GM19455 (cell line): ENCODE measurements around the gene IMPDH1.

Experiments used
- ATAC-seq: cut with Tn5 transposase; IDR thresholded peaks from one replicate; pipeline ENCODE4 v1.9.1; 2021; ENCODE audit not compliant: unreplicated experiment

IMPDH1 gene

GRCh38 chr7:128406314-128407232 lies 3.2 kb downstream of the IMPDH1 start:
- ATAC-seq: no peak

GRCh38 chr7:128405471-128406313 lies 4.1 kb downstream of the IMPDH1 start:
- no peak for ATAC-seq

- no peak for ATAC-seq
These were observed 4.8 kb downstream of the IMPDH1 start for GRCh38 chr7:128404886-128405470.

GRCh38 chr7:128404143-128404681 lies 5.6 kb downstream of the IMPDH1 start:
- no peak for ATAC-seq

DNA sequence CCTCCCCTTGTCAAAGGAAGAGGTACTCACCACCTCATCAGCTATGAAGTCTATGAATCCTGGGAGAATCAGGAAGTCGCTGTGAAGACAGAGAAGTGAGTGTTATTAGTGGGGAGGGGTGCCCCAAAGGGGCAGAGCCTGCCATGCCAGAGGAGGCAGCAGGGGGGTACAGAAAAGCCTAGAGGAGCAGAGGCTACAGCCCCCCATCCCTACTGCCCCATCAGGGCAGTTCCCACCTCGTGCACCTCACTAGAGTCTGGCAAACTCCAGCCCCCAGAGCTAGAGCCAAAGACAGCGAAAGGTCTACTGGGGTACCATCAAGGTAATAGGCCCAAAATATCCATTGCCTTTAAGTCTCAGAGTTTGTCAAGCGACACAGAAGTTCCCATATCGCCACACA lies 6.1 kb downstream of the IMPDH1 start:
- no peak for ATAC-seq

DNA sequence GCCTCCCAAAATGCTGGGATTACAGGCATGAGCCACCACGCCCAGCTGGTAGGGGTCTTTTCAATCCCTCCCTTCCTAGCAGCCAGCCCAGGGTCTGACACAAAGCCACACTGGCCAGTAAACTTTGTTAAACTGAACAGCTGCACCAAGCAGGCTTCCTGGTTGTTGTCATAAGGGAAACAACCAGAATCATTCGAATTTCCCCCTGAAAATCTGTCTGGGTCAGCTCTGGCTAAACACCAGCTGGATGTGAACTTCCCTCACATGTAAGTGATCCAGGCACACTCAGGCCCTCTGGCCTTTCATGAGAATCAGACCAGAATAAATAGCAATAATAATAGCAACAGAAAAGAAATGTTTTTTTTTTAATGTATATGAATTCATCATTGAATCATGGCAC lies 7.4 kb downstream of the IMPDH1 start:
- ATAC-seq: no peak

- no peak for ATAC-seq
These were observed 9.2 kb downstream of the IMPDH1 start for GRCh38 chr7:128400566-128400965.

GRCh38 chr7:128399991-128400390 lies 9.8 kb downstream of the IMPDH1 start:
- no peak for ATAC-seq

DNA sequence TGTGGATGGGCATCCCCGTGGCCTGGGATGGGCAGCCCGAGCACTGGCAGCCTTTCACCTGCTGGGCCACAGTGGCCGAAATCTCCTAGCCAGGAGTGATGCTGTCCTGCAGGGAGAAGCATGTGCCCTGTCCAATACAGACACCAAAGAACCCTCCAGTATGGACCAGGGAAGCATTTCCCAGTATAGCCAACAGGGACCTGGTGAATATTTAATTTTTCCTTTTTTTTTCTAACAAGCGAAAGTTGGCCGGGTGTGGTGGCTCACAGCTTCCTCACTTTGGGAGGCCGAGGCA lies 11.0 kb downstream of the IMPDH1 start:
- no peak for ATAC-seq

- ATAC-seq: no peak
These were observed 11.6 kb downstream of the IMPDH1 start for GRCh38 chr7:128398016-128398840.

- ATAC-seq: no peak
These were observed 13.4 kb downstream of the IMPDH1 start for GRCh38 chr7:128396357-128396756.

GRCh38 chr7:128395748-128396147 lies 14.0 kb downstream of the IMPDH1 start:
- no peak for ATAC-seq

DNA sequence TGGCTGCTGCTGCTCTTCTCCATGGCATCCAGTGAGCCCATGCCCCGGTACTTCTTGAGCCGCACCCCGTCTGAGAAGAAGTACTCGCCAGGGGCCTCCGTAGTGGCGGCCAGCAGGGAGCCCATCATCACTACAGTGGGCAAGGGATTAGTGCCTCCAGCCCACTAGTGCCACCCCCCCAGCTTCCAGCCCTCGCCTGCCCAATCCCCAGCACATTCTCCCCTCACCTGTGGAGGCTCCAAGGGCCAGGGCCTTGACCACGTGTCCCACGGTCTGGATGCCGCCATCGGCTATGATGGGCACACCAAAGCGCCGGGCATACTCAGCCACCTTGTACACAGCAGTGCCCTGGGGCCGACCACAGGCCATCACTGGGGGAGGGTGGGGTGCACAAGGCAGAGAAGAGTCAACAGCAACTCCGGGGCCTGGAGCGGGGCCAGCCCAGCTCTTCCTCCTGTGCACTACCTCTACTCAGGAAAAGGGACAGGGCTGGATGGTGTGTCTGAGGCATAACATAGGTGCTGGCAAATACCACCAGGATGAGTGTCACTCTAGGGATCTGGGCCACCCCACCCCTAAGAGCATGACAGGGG lies 14.8 kb downstream of the IMPDH1 start:
- ATAC-seq: no peak

GRCh38 chr7:128393526-128394330 lies 16.1 kb downstream of the IMPDH1 start:
- no peak for ATAC-seq

DNA sequence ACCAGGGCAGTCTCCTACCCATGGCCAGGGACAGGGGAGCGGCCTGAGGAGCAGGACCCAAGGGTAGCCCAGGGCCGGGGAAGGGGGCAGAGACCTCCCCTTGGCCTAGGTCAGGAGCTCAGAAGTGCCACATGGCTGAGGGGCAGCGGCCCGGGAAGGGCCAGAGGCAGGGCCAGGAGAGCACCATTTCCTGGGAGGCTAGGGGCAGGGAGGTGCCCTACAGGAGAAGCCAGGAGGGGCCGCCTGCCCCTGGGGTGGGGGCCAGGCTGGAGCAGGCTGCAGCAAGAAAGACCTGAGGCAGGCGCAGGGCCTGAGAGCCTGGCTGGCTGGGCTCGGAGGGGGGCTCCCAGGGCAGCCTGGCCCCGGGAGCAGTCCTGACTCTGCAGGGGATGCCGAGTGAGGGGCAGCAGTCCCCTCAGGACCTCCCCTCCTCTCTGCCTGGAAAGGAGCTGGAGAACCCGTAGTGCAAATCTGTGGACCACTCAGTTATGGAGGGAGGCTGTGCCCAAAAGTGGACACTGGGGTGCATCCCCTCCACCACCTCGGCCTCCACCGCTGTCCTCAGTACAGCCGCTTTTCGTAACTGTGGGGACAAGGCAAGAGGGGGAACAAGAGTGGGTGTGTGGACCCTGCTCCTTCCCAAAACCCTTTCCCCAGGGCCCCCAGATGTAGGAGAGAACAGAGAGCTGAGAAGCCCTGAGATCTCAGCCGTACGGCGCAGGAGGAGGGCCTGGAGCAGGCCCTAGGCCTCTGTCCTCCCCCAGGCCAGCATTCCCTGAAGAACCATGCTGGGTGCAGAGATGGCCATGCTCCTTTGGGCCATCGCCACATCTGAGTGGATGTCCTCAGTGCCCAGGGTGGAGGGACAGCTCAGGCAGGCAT lies 17.1 kb downstream of the IMPDH1 start:
- ATAC-seq: no peak

DNA sequence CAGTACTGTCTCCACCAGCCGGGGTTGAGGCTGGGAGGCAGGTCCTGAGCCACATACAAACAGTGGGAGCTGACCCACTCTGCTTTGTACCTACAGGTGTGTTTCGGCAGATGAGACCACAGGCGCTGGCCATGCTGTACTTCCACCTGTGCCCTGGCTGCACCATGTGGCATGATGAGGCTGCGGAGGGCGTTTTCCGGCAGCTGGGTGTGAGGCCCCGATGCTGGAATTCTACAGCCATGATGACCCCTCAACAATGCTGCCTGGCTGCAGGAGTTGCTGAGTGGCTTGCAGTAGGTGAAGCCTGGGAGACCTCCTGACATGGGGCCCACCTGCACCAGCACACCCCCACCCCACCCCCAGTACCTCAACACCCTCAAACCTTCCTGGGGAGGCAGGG lies 18.0 kb downstream of the IMPDH1 start:
- ATAC-seq: no peak

GRCh38 chr7:128390871-128391565 lies 18.8 kb downstream of the IMPDH1 start:
- no peak for ATAC-seq
